ENCODE results near the gene EHD4.
A peak's percentile ranks its signal among the peaks of the same experiment; 100 is the strongest.

EHD4 gene

GRCh38 chr15:41944313-41944940 is 27.9 kb downstream of the EHD4 start:
- peak; percentile 94 for DNase-seq (ENCODE audit: low read depth)
- TF ChIP-seq CTCF (conservative IDR thresholded peaks at IDR 0.05; ENCODE audit: low read depth, low read length): no peak

GRCh38 chr15:41943543-41944312 is 28.6 kb downstream of the EHD4 start:
- no peak for DNase-seq (ENCODE audit: low read depth)
- H3K4me3 ChIP-seq (ENCODE audit: low read depth, low read length): no peak overlapping the region
- no peak for TF ChIP-seq CTCF (conservative IDR thresholded peaks at IDR 0.05; ENCODE audit: low read depth, low read length)

More at GRCh38 chr15:41944313-41944940, 27.9 kb downstream of the EHD4 start:
- H3K4me3 ChIP-seq (ENCODE audit: low read depth, low read length): no peak overlapping the region

GRCh38 chr15:41942886-41943285 is 29.5 kb downstream of the EHD4 start:
- H3K4me3 ChIP-seq (ENCODE audit: low read depth, low read length): no peak overlapping the region
- no peak for DNase-seq (ENCODE audit: low read depth)
- no peak for TF ChIP-seq CTCF (conservative IDR thresholded peaks at IDR 0.05; ENCODE audit: low read depth, low read length)

GRCh38 chr15:41941644-41942415 is 30.5 kb downstream of the EHD4 start:
- DNase-seq (ENCODE audit: low read depth): no peak
- H3K4me3 ChIP-seq (ENCODE audit: low read depth, low read length): no peak overlapping the region
- TF ChIP-seq CTCF (conservative IDR thresholded peaks at IDR 0.05; ENCODE audit: low read depth, low read length): no peak

- peak; percentile 69 for DNase-seq (ENCODE audit: low read depth)
- no peak for TF ChIP-seq CTCF (conservative IDR thresholded peaks at IDR 0.05; ENCODE audit: low read depth, low read length)
- no peak overlapping the region for H3K4me3 ChIP-seq (ENCODE audit: low read depth, low read length)
Observed at GRCh38 chr15:41940441-41940857, 31.9 kb downstream of the EHD4 start.

- TF ChIP-seq CTCF (conservative IDR thresholded peaks at IDR 0.05; ENCODE audit: low read depth, low read length): no peak
- no peak overlapping the region for H3K4me3 ChIP-seq (ENCODE audit: low read depth, low read length)
- DNase-seq (ENCODE audit: low read depth): no peak
Observed at GRCh38 chr15:41939986-41940385, 32.4 kb downstream of the EHD4 start.
